ENCODE data around the gene CCDC179.

DNA sequence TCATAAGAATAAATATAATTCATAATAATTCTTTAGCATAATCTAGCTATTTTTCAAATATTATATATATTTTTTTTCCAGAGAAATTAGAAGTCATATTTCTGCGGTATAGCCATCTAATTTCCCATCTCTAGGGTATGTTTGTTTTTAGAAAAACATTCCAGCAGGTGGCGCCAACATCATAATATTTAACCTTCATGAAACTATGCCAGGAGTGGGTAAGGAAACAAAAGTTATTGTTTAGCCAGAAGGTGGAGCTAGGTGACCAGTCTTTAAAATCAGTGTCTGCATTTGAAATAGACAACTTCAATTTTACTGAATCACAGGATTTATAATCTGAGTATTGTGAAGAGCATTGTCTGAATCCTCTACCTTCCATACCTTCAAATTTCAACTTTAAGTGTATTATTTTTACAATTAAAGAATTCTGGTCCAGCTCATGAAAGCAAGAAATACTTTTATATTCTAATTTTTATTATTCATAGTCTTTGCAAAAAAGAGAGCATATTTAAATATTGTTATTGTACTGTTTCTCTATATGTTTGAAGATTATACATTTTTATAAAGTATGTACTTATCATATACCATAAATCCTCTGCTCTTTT lies 15.7 kb upstream of the CCDC179 start:
- TF ChIP-seq YY1 (IDR thresholded peaks at IDR 0.05; ENCODE audit: insufficient read depth, insufficient read length) (no peak), ZNF274 (IDR thresholded peaks at IDR 0.05; ENCODE audit: low read depth, low read length) (no peak), SUZ12 (IDR thresholded peaks at IDR 0.05; ENCODE audit: extremely low read depth, insufficient read depth, insufficient read length) (no peak)

All from NT2/D1 (cell line).